ENCODE measurements around the gene GBP4.

The GBP4 gene

GRCh38 chr1:89142160-89142559, 56.6 kb downstream of the GBP4 start:
- H3K4me1 ChIP-seq (ENCODE audit: control insufficient read depth, low read depth, low read length), result no peaks in the 10 kb centered on the region
- H3K36me3 ChIP-seq (ENCODE audit: control insufficient read depth, low read depth, low read length), result no peaks in the 10 kb centered on the region
- no peaks in the 10 kb centered on the region for H3K9me3 ChIP-seq (ENCODE audit: control insufficient read depth, low read depth, low read length)
- H3K9ac ChIP-seq (ENCODE audit: low read length), result no peak overlapping the region
- H3K27ac ChIP-seq (ENCODE audit: low read length), result no peak overlapping the region
- no peaks in the 10 kb centered on the region for H3K27me3 ChIP-seq (ENCODE audit: control insufficient read depth, insufficient read depth, low read length)
- no peak overlapping the region for H3K4me3 ChIP-seq (ENCODE audit: low read length)

GRCh38 chr1:89133747-89134146, 65.0 kb downstream of the GBP4 start:
- Histone ChIP-seq H3K4me3 (ENCODE audit: low read length) (no peak overlapping the region), H3K9me3 (ENCODE audit: control insufficient read depth, low read depth, low read length) (no peaks in the 10 kb centered on the region), H3K27ac (ENCODE audit: low read length) (no peak overlapping the region), H3K36me3 (ENCODE audit: control insufficient read depth, low read depth, low read length) (no peaks in the 10 kb centered on the region), H3K4me1 (ENCODE audit: control insufficient read depth, low read depth, low read length) (no peaks in the 10 kb centered on the region), H3K27me3 (ENCODE audit: control insufficient read depth, insufficient read depth, low read length) (no peaks in the 10 kb centered on the region), H3K9ac (ENCODE audit: low read length) (no peak overlapping the region)
